Fibroblast of skin of back (primary cell): ENCODE measurements around the gene WBP1L. TPM values are rescaled to one million over a fixed set of nuclear protein-coding genes. Genes with fewer than 3 reads are reported as not detected.
"Not testable (repeated sequence)": the region's sequence is repeated elsewhere in the genome, so short reads cannot be mapped to it uniquely, and the experiment has no call there.

Experiments
- DNase-seq: peaks from one replicate; pipeline ENCODE4 v3.0.0-alpha.2; 2013
- polyA plus RNA-seq, 2 experiments: library from polyadenylated mRNA; unstranded; fragments of 120-200 nt; gene quantifications; one replicate each; pipeline ENCODE4 v1.2.1, GENCODE V29; 2013; ENCODE audit not compliant: insufficient read length in 2 of 2

Gene WBP1L
- polyA plus RNA-seq (2013, experiment 1 of 2; ENCODE audit: insufficient read length): 31.4 TPM
- polyA plus RNA-seq (2013, experiment 2 of 2; ENCODE audit: insufficient read length): 33.5 TPM

DNA sequence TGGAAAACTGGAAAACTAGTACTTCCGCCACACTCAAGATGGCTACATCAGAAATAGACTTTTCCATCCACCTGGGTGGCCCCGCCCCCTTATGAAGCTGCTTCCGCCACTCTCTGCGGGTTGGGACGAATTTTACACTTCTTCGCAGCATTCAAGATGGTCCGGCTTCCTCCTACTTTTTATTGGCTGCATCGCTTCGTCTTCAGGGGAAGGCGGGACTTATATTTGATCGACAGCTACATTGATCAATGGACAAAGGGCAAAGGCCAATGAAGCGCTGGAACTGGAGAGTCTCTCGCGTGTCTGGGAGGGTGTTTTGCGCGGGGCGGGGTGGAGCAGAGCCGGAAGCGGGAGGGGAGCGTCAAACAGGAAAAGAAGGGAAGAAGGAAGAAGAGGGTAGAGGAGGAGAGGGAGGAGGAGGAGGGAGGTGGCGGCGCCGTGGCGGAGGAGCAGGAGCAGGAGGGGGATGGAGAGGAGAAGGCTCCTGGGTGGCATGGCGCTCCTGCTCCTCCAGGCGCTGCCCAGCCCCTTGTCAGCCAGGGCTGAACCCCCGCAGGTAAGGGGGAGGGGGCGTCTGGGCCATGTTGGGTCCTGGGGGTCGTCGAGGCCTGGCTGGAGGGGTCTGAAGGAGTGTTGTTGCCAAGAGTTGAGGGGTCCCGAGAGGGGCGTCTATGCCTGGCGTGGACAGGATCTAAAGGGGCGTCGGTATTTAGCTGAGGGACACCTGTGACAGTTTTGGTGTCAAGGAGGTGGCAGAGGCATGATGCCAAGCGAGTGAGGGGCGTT is at the start of gene WBP1L:
TSS of gene WBP1L (plus strand) at position 361 of the 786 bp plus-strand sequence. CDS start at position 467, 106 bp downstream.
- DNase-seq: peak; percentile 100

DNA sequence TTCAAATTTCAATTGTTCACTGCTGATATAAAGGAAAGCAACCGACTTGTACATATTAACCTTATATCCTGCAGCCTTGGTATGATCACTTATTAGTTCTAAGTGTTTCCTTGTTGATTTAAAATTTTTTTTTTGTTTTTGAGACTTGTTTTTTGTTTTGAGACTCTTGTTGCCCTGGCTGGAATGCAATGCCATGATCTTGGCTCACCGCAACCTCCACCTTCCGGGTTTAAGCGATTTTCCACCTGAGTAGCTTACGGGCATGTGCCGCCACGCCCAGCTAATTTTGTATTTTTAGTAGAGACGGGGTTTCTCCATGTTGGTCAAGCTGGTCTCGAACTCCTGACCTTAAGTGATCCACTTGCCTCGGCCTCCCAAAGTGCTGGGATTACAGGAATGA is 48.3 kb upstream of the WBP1L start:
- not testable (repeated sequence) for DNase-seq

GRCh38 chr10:102696736-102697135 is 47.0 kb upstream of the WBP1L start:
- DNase-seq: no peak

GRCh38 chr10:102698894-102699293 is 44.9 kb upstream of the WBP1L start:
- no peak for DNase-seq

- peak; percentile 71 for DNase-seq
Measured at GRCh38 chr10:102701272-102701671, 42.5 kb upstream of the WBP1L start.

DNA sequence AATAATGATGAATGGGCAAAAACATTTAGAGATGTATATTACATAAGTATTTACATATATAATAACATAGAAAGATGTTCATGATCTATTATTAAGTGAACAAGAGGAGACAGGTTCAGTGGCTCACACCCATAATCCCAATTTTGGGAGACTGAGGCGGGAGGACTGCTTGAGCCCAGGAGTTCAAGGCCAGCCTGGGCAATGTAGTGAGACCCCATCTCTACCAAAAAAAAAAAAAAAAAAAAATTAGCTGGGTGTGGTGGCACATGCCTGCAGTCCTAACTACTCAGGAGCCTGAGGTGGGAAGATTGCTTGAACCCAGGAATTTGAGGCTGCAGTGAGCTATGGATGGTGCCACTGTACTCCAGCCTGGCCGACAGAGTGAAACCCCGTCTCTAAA is 42.0 kb upstream of the WBP1L start:
- no peak for DNase-seq

GRCh38 chr10:102702742-102703141 is 41.0 kb upstream of the WBP1L start:
- DNase-seq: no peak

GRCh38 chr10:102704915-102705314 is 38.8 kb upstream of the WBP1L start:
- DNase-seq: peak; percentile 90

GRCh38 chr10:102705531-102705930 is 38.2 kb upstream of the WBP1L start:
- no peak for DNase-seq

DNA sequence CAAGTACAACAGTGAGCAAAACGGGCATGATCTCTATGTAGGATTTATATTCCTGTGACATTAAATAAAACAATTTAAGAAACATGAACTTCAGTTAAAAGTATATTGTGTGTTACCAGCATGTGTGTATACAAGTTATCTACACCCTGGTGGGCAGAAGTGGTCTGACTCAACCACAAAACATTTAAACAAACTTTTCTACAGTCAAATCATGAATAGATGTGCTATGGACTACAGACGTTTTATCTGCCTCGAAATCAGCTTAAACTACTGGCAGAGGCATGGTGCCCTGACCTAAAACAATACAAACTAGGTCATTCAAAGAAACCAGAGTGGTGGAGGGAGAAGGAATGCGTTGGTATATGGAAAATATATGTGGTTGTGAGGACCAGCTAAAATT is 33.1 kb upstream of the WBP1L start:
- DNase-seq: peak; percentile 86

GRCh38 chr10:102712089-102712488 is 31.7 kb upstream of the WBP1L start:
- no peak for DNase-seq

GRCh38 chr10:102712843-102713538 is 30.8 kb upstream of the WBP1L start:
- no peak for DNase-seq

DNA sequence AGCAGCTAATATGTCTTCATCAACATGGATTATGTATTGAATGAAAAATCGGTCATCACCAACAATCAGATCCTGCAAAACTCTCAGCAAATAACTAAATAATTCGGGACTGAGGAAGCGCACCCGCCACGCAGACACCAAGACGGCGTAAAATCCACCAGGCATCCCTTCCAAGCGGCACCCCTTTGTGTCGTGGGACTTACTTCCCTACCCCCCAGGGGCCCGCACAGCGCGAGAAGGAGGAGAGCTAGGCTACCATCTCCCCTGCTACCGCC is 30.3 kb upstream of the WBP1L start:
- no peak for DNase-seq

- peak; percentile 99 for DNase-seq
Measured at GRCh38 chr10:102713814-102714620, 29.7 kb upstream of the WBP1L start, which contains the start of gene ARL3. ARL3 (minus strand) TSS chr10:102714397; CDS start chr10:102714275, 122 bp downstream.

GRCh38 chr10:102714621-102715455 is 28.9 kb upstream of the WBP1L start, which contains the start of gene SFXN2:
SFXN2 (plus strand) TSS chr10:102714636; CDS start chr10:102726637, 12,001 bp downstream.
- DNase-seq: no peak

DNA sequence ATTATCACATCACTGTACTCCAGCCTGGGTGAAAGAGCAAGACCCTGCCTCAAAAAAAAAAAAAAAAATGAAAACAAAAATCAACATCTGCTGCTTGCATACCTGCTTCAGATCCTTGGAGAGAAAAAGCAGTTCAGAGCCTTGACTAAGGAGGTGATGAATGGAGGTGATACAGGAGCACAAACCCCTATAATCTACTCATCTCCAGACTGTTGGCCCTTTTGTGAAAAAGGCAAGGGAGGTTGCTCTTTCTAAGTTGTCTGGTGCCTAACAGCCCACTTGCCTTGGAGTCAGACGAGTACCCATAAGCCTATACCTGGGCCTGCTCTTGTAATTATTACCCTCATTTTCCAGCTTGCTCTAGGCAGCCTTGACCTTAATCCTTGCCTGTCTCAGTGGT is 27.9 kb upstream of the WBP1L start:
- DNase-seq: no peak

DNA sequence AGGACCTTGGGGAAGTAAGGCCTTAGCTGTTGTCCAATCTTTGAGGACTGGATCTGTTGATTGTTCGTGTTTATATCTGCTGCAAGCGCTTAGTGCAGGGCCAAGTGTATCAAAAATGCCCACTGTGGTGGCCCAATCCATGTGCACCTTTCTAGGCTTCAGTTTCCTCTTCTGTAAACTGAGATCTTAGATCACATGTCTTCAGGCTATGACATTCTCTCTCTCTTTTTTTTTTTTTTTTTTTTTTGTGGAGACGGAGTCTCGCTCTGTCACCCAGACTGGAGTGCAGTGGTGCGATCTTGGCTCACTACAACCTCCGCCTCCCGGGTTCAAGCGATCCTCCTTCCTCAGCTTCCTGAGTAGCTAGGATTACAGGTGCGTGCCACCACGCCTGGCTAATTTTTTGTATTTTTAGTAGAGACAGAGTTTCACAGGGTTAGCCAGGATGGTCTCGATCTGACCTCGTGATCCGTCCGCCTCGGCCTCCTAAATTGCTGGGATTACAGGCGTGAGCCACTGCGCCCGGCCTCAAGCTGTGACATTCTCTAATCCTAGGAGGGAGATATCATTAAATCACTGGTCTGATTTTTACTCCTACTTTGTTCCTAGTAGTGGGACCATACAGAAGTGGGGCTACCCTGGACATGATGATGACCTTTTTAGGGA is 26.7 kb upstream of the WBP1L start:
- DNase-seq: not testable (repeated sequence)

DNA sequence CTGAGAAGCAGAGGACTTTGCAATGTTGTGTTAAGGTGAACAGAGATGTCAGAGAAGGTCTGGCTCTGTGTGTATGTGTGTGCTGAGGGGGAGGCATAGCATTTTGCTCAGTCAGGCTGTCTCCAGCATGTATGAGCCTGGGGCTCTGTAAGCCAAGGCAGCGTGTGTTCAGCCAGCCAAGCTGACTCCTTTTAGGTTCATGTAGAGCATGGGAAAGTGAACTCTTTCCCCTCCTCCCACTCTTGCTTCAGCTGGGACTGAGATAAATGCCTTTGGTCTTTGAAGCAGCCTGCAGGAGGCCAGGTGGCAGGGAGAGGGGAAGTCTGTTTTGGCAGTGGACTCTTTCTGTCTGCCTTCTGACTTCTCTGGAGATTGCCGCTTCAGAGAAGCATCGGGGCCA is 25.5 kb upstream of the WBP1L start:
- DNase-seq: no peak

GRCh38 chr10:102720337-102720736 is 23.4 kb upstream of the WBP1L start:
- no peak for DNase-seq

DNA sequence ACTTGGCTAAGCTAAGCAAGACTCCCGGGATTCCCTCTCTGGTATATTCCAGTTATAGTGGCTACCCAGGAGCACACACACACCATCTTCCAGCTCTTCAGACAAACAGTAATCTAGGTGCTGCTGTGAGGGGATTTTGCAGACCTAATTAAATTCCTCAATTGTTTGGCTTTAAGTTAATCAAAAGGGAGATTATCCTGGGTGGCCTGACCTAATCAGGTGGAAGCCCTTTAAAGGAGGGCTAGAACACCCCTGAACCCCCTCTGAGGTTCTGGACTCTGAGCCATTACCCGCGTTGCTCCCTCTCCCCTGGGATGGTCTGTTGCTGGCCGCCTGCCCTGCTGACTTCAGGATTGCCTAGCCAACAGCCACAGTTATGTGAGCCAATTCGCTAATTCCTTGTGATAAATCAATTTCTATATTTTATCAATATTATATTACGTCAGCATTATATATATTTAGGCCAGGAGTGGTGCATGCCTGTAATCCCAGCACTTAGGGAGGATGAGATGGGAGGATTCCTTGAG is 22.9 kb upstream of the WBP1L start:
- no peak for DNase-seq

DNA sequence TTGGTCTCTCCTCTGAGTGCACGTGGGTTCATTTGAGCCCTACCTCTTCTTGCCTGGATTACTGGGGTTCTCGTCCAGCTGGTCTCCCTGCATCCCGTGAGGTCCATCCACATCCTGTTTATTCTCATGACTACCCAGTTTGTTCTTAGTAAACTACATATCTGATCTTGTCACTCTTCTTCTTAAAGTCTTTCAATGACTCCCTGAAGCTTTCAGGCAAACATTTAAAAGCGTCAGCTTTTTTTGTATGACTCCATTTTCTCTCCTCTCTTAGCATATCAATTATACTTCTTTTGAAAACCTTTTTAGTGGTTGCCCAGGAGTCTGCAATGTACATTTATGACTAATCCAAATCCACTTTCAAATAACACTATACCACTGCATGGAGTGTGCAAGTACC is 21.8 kb upstream of the WBP1L start:
- no peak for DNase-seq
